ENCODE data around the gene CAMTA1. TPM values are rescaled to one million over a fixed set of nuclear protein-coding genes. Genes with fewer than 3 reads are reported as not detected.

CAMTA1 gene
- total RNA-seq, 6 experiments from 2014 or later, result 78.1 to 96.6 (median 86.1) TPM

DNA sequence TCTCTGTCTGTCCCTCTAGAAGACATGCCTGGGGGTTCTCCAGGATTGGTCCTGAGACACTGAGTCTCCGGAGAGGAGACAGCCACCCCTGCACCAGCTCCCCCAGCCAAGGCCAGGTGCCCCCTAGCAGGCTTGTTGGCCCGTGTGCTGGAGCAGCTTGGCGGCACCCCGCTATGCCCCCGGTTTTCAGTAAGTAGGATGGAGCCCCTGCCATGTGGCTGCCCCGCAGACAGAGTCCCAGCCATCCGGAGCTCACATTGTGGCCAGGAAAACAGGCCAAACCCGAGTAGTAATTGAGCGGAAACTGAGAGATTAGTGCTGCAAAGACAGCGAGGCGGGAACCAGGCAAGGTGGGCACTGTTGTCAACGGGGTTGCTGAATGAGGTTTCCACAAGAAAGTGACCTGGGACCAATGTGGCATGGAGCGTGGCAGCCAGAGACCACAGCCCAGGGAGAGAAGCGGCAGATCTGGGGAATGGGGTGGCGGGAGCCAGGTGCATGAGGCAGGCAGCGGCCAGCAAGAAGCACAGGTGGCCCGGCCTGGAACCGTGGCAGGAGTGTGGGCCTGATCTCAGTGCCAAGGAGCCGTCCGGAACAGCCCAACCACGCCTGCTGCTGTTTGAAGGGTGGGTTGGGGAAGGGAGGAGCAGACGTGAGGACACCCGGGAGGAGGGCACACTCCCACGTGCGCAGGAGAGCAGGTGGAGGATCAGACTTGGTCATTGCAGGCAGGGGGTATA, 848.4 kb downstream of the CAMTA1 start:
- Mint-ChIP-seq H3K27ac (no peak overlapping the region), H3K27me3 (ENCODE audit: insufficient read depth) (peaks cover 74% of the 10 kb centered on the region), H3K9me3 (no peaks in the 10 kb centered on the region), H3K4me1 (ENCODE audit: low read depth) (no peaks in the 10 kb centered on the region), H3K36me3 (ENCODE audit: low read depth) (no peaks in the 10 kb centered on the region), H3K4me3 (no peak overlapping the region)
- TF ChIP-seq CTCF (IDR thresholded peaks at IDR 0.05), result no peak
- no peak for DNase-seq

GRCh38 chr1:7634546-7635240, 849.4 kb downstream of the CAMTA1 start:
- Mint-ChIP-seq H3K27ac (no peak overlapping the region), H3K27me3 (ENCODE audit: insufficient read depth) (peaks cover 64% of the 10 kb centered on the region), H3K9me3 (no peaks in the 10 kb centered on the region), H3K36me3 (ENCODE audit: low read depth) (no peaks in the 10 kb centered on the region), H3K4me3 (no peak overlapping the region), H3K4me1 (ENCODE audit: low read depth) (no peaks in the 10 kb centered on the region)
- no peak for TF ChIP-seq CTCF (IDR thresholded peaks at IDR 0.05)
- no peak for DNase-seq

GRCh38 chr1:7636795-7637526, 851.7 kb downstream of the CAMTA1 start:
- no peak overlapping the region for H3K4me3 Mint-ChIP-seq
- no peak for TF ChIP-seq CTCF (IDR thresholded peaks at IDR 0.05)

DNA sequence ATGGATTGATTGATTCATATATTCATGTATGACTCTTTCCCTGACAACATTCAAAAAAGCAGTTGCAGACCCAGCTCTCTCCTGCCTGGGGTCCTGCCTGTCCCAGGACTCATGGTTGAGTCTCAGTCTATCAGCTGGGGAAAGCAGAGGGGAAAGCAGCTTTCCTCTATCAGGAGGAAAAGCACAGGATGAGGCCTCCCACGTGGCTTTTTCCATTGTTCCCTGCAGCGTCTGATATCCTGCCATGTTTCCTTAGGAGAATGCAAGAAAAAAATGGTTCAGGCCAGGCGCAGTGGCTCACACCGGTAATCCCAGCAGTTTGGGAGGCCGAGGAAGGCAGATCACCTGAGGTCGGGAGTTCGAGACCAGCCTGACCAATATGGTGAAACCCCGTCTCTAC, 852.8 kb downstream of the CAMTA1 start:
- H3K27me3 Mint-ChIP-seq (ENCODE audit: insufficient read depth), result peaks cover 42% of the 10 kb centered on the region
- TF ChIP-seq CTCF (IDR thresholded peaks at IDR 0.05), result no peak
- no peaks in the 10 kb centered on the region for H3K9me3 Mint-ChIP-seq
- H3K4me3 Mint-ChIP-seq, result no peak overlapping the region
- DNase-seq, result no peak
- H3K36me3 Mint-ChIP-seq (ENCODE audit: low read depth), result no peaks in the 10 kb centered on the region
- no peak overlapping the region for H3K27ac Mint-ChIP-seq
- H3K4me1 Mint-ChIP-seq (ENCODE audit: low read depth), result no peaks in the 10 kb centered on the region; the same call in 1 of the 2 replicates

More at GRCh38 chr1:7636795-7637526, 851.7 kb downstream of the CAMTA1 start:
- Mint-ChIP-seq H3K27me3 (ENCODE audit: insufficient read depth) (peaks cover 49% of the 10 kb centered on the region), H3K27ac (no peak overlapping the region), H3K9me3 (no peaks in the 10 kb centered on the region), H3K36me3 (ENCODE audit: low read depth) (no peaks in the 10 kb centered on the region), H3K4me1 (ENCODE audit: low read depth) (no peaks in the 10 kb centered on the region)
- no peak for DNase-seq

DNA sequence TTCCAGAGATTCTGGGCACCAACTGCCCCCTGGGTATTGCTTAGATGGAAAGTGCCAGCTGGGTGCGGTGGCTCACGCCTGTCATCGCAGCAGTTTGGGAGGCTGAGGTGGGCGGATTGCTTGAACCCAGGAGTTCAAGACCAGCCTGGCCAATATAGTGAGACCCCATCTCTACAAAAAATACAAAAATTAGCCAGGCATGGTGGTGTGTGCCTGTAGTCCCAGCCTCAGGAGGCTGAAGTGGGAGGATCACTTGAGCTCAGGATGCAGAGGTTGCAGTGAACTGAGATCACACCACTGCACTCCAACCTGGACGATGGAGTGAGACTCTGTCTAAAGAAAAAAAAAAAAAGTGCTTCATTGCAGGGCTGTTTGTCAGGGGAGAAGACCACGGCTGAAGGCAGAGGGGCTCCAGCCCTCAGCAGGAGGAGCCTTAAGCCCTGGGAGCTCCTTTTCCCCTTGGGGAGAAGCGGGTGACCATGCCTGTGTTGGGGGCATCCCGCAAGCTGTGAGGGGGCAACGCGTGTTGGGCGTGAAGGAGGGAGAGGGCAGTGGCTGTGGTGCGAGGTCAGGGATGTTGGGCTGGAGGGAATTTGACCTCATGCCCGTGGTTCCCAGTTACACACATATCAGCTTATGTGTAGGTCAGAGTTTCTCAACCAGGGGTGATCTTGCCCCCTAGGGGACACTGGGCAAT, 854.3 kb downstream of the CAMTA1 start:
- Mint-ChIP-seq H3K9me3 (no peaks in the 10 kb centered on the region), H3K27ac (no peak overlapping the region), H3K36me3 (ENCODE audit: low read depth) (no peaks in the 10 kb centered on the region), H3K4me3 (no peak overlapping the region), H3K4me1 (ENCODE audit: low read depth) (peaks cover 9% of the 10 kb centered on the region; the same call in 1 of the 2 replicates), H3K27me3 (ENCODE audit: insufficient read depth) (peaks cover 29% of the 10 kb centered on the region)
- no peak for DNase-seq
- TF ChIP-seq CTCF (IDR thresholded peaks at IDR 0.05), result no peak
